ENCODE measurements around the gene NOXO1. TPM values are rescaled to one million over a fixed set of nuclear protein-coding genes. Genes with fewer than 3 reads are reported as not detected.
A peak's percentile ranks its signal among the peaks of the same experiment; 100 is the strongest.

The NOXO1 gene
- total and polyA plus RNA-seq, 10 of the 15 experiments (the other 5 are each of a cell fraction or from before 2014, with no cell fraction given): 0.09 to 0.76 (median 0.26) TPM; not detected in 4

DNA sequence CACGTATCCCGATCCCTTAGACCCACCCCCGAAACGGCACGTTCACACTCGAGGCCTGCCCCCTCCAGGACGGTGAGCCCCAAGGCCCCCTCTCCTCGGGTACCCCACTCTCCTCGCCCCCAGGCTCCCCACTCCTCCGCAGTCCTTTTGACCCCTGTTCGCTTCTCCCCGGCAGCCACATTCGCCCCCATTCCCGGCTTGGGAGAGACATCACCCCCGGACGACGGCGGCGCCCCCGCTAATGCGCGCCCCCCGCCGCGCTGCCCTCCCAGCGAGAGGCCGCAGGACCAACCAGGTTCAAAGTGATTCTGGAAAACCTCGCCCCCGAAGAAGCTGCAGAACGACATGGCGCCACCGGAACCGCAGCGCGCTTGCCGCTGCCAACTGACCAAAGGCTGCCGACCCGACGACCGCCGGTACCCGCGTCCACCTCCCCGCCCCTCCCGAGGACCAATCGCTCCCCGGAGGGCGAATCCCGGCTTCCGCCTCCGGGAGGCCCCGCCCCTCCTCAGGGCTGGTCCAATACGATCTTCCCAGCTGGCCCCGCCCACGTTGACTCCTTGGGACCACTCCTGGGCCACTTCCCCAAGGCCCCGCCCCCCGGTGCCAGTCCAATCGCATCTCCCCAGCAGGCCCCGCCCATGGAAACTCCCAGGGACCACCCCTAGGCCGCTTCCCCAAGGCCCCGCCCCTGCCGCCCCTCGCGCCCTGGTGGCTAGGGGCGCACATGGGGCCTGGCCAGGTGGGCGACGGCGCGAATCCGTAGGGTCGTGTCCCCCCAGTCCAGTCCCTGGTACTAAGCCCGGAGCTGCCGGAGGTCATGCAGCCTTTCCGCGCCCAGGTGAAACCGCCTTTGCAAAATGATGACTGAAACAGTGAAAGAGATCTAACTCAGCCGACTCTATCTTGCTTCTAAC lies 38.2 kb downstream of the NOXO1 start, which contains the start of gene MSRB1:
MSRB1 (minus strand) TSS at position 390 of the 917 bp plus-strand sequence; CDS start at position 347, 43 bp downstream.
- Histone ChIP-seq H3K4me1 (ENCODE audit: control insufficient read depth, insufficient read depth, low read length) (peaks cover 10% of the 10 kb centered on the region; the same call in 1 of the 2 replicates), H3K9ac (ENCODE audit: control insufficient read depth, insufficient read depth, low read length) (peak within 1 kb of the TSS; percentile 80), H3K4me3 (peak within 1 kb of the TSS; percentile 87), H3K36me3 (ENCODE audit: control insufficient read depth in 2 of 2, insufficient read depth in 2 of 2, low read length in 1 of 2) (peaks cover 0 to 5% of the 10 kb centered on the region in 2 experiments; a peak in 3 of 4 replicates), H4K20me1 (ENCODE audit: control insufficient read depth, insufficient read depth) (no peaks in the 10 kb centered on the region), H2AFZ (ENCODE audit: control insufficient read depth, low read depth, low read length) (peak within 1 kb of the TSS; percentile 93), H3K27ac (ENCODE audit: control insufficient read depth, insufficient read depth) (peak within 1 kb of the TSS; percentile 54), H3K79me2 (ENCODE audit: control insufficient read depth, insufficient read depth, low read length) (peaks cover 18% of the 10 kb centered on the region), H3K9me3 (replicated peaks; ENCODE audit: control insufficient read depth, insufficient read depth, low read length) (no peaks in the 10 kb centered on the region), H3K4me2 (ENCODE audit: control insufficient read depth, insufficient read depth) (peak within 1 kb of the TSS; percentile 86), H3K27me3 (replicated peaks in 1 of 2; ENCODE audit: control insufficient read depth in 2 of 2, insufficient read depth in 2 of 2, low read length in 1 of 2) (no peaks in the 10 kb centered on the region)
- peak; percentile 98 for ATAC-seq
- peak; percentile 91 for DNase-seq (ENCODE audit: low read depth, low spot score)
- no TSS peak for BruUV-seq (replicated peaks)
- SMC1A ChIA-PET (ENCODE audit: uncharacterized antibody, unreplicated experiment): interaction anchor here (1.0 to 1.2 kb wide), 4 partner anchors 13 to 104 kb away, joined by 3 to 5 read pairs (median 3); partner anchors contain the start of gene RPS2
- intact Hi-C loops (cut with micrococcal nuclease; ENCODE audit: unreplicated experiment) (no loop called here), in situ Hi-C loops (cut with MboI) (no loop called here)
- WGBS (ENCODE audit: insufficient coverage, insufficient replicate concordance, low lambda C conversion rate, missing lambda C conversion rate): 1% methylated on average over 72 of the region's 77 CpGs
- CTCF ChIA-PET: interaction anchor here (0.6 to 1.0 kb wide), 6 partner anchors 73 to 964 kb away, joined by 3 read pairs; no protein-coding TSS in a partner anchor
- RAD21 ChIA-PET (ENCODE audit: unreplicated experiment): interaction anchor here (1.0 to 1.6 kb wide), 4 partner anchors 18 to 558 kb away, joined by 3 to 5 read pairs (median 3); partner anchors contain the start of gene TRAF7
- FAIRE-seq: peak; percentile 99
- POLR2A ChIA-PET: interaction anchor here (0.6 to 1.5 kb wide), 9 partner anchors 9 to 237 kb away, joined by 3 to 13 read pairs (median 6); partner anchors contain the start of genes MAPK8IP3, NDUFB10, NOXO1 and NUBP2
- TF ChIP-seq POU2F2 (IDR thresholded peaks at IDR 0.05; ENCODE audit: borderline replicate concordance, low read depth, low read length) (peak; percentile 23; the same call in 1 of the 3 replicates), ATF7 (IDR thresholded peaks at IDR 0.05; ENCODE audit: low read depth) (no peak), IRF4 (IDR thresholded peaks at IDR 0.05; ENCODE audit: low read depth, low read length) (0 out of 2 replicates have a peak, but pooled peaks have one; percentile 35), IKZF1 (conservative IDR thresholded peaks at IDR 0.05) (peak; percentile 54), CBX5 (IDR thresholded peaks at IDR 0.05; ENCODE audit: low read depth) (no peak), CEBPB (IDR thresholded peaks at IDR 0.05; ENCODE audit: borderline replicate concordance in 1 of 2, low read depth in 2 of 2, low read length in 2 of 2) (no peak)
- TF ChIP-seq, protein P1, sequence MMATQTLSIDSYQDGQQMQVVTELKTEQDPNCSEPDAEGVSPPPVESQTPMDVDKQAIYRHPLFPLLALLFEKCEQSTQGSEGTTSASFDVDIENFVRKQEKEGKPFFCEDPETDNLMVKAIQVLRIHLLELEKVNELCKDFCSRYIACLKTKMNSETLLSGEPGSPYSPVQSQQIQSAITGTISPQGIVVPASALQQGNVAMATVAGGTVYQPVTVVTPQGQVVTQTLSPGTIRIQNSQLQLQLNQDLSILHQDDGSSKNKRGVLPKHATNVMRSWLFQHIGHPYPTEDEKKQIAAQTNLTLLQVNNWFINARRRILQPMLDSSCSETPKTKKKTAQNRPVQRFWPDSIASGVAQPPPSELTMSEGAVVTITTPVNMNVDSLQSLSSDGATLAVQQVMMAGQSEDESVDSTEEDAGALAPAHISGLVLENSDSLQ (IDR thresholded peaks at IDR 0.05): peak; percentile 39; the same call in 1 of the 2 replicates
- TF ChIP-seq, protein P2, sequence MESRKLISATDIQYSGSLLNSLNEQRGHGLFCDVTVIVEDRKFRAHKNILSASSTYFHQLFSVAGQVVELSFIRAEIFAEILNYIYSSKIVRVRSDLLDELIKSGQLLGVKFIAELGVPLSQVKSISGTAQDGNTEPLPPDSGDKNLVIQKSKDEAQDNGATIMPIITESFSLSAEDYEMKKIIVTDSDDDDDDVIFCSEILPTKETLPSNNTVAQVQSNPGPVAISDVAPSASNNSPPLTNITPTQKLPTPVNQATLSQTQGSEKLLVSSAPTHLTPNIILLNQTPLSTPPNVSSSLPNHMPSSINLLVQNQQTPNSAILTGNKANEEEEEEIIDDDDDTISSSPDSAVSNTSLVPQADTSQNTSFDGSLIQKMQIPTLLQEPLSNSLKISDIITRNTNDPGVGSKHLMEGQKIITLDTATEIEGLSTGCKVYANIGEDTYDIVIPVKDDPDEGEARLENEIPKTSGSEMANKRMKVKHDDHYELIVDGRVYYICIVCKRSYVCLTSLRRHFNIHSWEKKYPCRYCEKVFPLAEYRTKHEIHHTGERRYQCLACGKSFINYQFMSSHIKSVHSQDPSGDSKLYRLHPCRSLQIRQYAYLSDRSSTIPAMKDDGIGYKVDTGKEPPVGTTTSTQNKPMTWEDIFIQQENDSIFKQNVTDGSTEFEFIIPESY (IDR thresholded peaks at IDR 0.05): no peak
- TF ChIP-seq, protein P3, sequence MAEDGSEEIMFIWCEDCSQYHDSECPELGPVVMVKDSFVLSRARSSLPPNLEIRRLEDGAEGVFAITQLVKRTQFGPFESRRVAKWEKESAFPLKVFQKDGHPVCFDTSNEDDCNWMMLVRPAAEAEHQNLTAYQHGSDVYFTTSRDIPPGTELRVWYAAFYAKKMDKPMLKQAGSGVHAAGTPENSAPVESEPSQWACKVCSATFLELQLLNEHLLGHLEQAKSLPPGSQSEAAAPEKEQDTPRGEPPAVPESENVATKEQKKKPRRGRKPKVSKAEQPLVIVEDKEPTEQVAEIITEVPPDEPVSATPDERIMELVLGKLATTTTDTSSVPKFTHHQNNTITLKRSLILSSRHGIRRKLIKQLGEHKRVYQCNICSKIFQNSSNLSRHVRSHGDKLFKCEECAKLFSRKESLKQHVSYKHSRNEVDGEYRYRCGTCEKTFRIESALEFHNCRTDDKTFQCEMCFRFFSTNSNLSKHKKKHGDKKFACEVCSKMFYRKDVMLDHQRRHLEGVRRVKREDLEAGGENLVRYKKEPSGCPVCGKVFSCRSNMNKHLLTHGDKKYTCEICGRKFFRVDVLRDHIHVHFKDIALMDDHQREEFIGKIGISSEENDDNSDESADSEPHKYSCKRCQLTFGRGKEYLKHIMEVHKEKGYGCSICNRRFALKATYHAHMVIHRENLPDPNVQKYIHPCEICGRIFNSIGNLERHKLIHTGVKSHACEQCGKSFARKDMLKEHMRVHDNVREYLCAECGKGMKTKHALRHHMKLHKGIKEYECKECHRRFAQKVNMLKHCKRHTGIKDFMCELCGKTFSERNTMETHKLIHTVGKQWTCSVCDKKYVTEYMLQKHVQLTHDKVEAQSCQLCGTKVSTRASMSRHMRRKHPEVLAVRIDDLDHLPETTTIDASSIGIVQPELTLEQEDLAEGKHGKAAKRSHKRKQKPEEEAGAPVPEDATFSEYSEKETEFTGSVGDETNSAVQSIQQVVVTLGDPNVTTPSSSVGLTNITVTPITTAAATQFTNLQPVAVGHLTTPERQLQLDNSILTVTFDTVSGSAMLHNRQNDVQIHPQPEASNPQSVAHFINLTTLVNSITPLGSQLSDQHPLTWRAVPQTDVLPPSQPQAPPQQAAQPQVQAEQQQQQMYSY (CRISPR knock-in tag; IDR thresholded peaks at IDR 0.05): no peak
- TF ChIP-seq, protein P4, sequence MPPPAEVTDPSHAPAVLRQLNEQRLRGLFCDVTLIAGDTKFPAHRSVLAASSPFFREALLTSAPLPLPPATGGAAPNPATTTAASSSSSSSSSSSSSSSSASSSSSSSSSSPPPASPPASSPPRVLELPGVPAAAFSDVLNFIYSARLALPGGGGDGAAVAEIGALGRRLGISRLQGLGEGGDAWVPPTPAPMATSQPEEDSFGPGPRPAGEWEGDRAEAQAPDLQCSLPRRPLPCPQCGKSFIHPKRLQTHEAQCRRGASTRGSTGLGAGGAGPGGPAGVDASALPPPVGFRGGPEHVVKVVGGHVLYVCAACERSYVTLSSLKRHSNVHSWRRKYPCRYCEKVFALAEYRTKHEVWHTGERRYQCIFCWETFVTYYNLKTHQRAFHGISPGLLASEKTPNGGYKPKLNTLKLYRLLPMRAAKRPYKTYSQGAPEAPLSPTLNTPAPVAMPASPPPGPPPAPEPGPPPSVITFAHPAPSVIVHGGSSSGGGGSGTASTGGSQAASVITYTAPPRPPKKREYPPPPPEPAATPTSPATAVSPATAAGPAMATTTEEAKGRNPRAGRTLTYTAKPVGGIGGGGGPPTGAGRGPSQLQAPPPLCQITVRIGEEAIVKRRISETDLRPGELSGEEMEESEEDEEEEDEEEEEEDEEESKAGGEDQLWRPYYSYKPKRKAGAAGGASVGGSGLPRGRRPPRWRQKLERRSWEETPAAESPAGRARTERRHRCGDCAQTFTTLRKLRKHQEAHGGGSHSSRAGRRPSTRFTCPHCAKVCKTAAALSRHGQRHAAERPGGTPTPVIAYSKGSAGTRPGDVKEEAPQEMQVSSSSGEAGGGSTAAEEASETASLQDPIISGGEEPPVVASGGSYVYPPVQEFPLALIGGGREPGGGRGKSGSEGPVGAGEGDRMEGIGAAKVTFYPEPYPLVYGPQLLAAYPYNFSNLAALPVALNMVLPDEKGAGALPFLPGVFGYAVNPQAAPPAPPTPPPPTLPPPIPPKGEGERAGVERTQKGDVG (CRISPR knock-in tag; IDR thresholded peaks at IDR 0.05): no peak

Data from GM12878 (cell line).